Neural progenitor cell (in vitro differentiated cells): ENCODE data around the gene HS3ST3A1.

Source experiments
- EZH2 ChIP-seq: fragments of 200-600 bp; sonication (generic); IDR thresholded peaks from 2 replicates; pipeline ENCODE4 v1.6.1; 2017; ENCODE audit warnings: antibody characterized with exemption, mild to moderate bottlenecking, moderate library complexity
- TF ChIP-seq, protein P1 (sequence below): fragments of 200-600 bp; sonication (generic); IDR thresholded peaks from 2 replicates; pipeline ENCODE4 v1.5.1; 2017; ENCODE audit warnings: antibody characterized with exemption, mild to moderate bottlenecking

DNA sequence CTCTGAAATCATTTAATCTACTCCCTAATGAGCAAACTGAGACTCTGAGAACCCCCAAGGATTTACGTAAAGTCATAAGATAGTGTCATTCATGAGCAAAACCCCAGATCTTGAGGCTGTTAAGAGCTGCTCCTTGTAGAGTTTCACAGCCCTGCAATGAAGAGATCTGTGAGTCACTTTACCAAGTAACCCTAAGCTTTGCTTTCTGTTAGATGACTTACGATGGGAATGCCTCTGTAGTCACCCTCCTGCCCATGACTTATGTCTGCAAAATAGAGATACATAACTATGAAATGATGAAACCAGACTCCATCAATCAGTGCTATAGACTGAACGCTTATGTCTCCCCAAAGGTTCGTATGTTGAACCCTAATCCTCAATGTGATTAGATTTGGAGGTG lies 117.7 kb downstream of the HS3ST3A1 start:
- no peak for TF ChIP-seq EZH2
- TF ChIP-seq, protein P1, sequence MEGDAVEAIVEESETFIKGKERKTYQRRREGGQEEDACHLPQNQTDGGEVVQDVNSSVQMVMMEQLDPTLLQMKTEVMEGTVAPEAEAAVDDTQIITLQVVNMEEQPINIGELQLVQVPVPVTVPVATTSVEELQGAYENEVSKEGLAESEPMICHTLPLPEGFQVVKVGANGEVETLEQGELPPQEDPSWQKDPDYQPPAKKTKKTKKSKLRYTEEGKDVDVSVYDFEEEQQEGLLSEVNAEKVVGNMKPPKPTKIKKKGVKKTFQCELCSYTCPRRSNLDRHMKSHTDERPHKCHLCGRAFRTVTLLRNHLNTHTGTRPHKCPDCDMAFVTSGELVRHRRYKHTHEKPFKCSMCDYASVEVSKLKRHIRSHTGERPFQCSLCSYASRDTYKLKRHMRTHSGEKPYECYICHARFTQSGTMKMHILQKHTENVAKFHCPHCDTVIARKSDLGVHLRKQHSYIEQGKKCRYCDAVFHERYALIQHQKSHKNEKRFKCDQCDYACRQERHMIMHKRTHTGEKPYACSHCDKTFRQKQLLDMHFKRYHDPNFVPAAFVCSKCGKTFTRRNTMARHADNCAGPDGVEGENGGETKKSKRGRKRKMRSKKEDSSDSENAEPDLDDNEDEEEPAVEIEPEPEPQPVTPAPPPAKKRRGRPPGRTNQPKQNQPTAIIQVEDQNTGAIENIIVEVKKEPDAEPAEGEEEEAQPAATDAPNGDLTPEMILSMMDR = no peak
